ENCODE measurements around the gene WDR27.

Gene WDR27

DNA sequence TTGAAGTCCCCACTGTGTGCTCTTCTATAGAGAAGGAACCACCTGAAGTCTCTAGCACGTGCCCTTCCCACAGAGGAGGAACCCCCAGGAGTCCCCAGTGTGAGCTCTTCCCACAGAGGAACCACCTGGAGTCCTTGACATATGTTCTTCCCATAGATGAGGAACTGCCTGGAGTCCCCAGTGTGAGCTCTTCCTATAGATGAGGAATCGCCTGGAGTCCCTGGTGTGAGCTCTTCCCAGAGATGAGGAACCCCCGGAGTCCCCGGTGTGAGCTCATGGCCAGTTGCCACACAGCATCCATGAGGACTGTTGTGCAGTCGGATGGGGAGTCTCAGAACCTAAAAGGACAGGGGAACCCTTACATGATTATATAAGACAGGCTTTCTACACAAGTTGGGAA lies 290.1 kb downstream of the WDR27 start:
- in situ Hi-C loops (cut with HindIII; ENCODE audit: low sequenced_read_pairs) = no loop called here
- DNase-seq (ENCODE audit: low read depth) = no peak
- H3K4me3 ChIP-seq (ENCODE audit: low read depth, low read length) = no peak overlapping the region
- no peak for TF ChIP-seq CTCF (IDR thresholded peaks at IDR 0.05; ENCODE audit: low read depth, low read length, missing control alignments)

DNA sequence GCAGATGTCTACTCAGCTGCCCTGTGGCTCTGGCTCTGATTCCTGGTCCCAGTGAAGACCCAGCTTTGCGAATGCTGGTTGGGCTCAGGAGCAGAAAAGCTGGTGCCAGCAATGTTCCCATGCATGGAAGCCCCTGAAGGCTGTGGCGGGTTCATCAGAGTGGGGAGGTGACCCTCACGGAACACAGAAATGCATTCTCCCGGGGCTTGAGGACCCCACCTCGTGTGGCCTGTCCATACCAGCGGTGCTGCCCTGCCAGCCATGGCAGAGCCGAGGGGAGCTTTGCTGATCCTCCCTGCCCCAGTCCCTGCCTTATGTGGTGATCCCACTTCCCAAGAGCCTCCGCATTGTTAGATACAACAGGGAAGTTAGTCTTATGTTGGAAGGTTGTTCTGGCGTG lies 290.5 kb downstream of the WDR27 start:
- no peak overlapping the region for H3K4me3 ChIP-seq (ENCODE audit: low read depth, low read length)
- DNase-seq (ENCODE audit: low read depth) = no peak
- TF ChIP-seq CTCF (IDR thresholded peaks at IDR 0.05; ENCODE audit: low read depth, low read length, missing control alignments) = no peak
- in situ Hi-C loops (cut with HindIII; ENCODE audit: low sequenced_read_pairs) = no loop called here

GRCh38 chr6:169409742-169410312 lies 292.0 kb downstream of the WDR27 start:
- in situ Hi-C loops (cut with HindIII; ENCODE audit: low sequenced_read_pairs) = no loop called here
- no peak for TF ChIP-seq CTCF (IDR thresholded peaks at IDR 0.05; ENCODE audit: low read depth, low read length, missing control alignments)

GRCh38 chr6:169407325-169407724 lies 294.5 kb downstream of the WDR27 start:
- H3K4me3 ChIP-seq (ENCODE audit: low read depth, low read length) = no peak overlapping the region
- DNase-seq (ENCODE audit: low read depth) = no peak
- no peak for TF ChIP-seq CTCF (IDR thresholded peaks at IDR 0.05; ENCODE audit: low read depth, low read length, missing control alignments)
- in situ Hi-C loops (cut with HindIII; ENCODE audit: low sequenced_read_pairs) = no loop called here

More at GRCh38 chr6:169409742-169410312, 292.0 kb downstream of the WDR27 start:
- no peak overlapping the region for H3K4me3 ChIP-seq (ENCODE audit: low read depth, low read length)
- no peak for DNase-seq (ENCODE audit: low read depth)
